ENCODE data around the gene STK25.
A peak's percentile ranks its signal among the peaks of the same experiment; 100 is the strongest.
"Not testable (repeated sequence)": the region's sequence is repeated elsewhere in the genome, so short reads cannot be mapped to it uniquely, and the experiment has no call there.

STK25 gene

DNA sequence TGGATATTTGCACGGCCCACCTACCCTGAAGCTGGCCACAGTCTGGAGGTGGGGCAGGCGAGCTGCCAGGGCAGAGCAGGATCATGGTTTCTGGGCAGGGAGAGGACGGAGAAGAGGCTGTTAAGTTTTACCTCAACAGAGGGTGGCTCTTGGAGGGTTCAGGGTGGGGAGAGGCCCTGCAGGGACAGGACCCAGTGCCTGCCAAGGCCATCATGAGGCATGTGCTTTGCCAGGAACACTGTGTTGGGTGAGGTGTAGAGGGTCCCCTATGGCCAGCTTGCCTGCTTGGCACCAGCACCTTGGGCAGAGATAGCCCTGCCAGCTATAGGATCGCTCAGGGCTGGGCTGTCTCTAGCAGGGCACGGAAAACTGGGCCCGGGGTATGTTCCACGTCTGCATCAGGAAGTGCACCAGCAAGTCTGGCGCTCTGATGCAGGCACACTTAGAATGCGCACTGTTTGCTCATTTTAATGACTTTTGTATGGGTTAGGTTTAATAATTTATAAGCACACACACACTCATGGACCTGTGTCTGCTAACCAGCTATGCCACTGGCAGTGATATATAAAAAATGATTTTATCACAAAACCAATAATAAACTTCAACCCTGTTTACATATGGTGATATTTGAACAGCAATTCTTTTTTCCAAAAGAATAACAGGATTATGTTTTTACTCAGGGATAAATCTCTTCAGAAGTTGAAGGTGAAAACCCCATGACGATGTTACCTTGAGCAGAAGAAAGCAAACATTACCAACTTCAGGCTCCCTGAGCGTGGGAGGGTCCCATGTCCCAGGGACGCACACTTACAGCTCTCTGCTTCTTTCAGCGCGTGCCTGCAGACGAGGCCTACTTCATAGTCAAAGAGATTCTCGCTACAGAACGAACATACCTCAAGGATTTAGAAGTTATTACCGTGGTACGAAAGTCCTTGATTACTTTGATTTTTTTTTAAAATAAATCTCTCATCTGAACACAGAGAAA is 46.4 kb downstream of the STK25 start:
- DNase-seq = no peak

DNA sequence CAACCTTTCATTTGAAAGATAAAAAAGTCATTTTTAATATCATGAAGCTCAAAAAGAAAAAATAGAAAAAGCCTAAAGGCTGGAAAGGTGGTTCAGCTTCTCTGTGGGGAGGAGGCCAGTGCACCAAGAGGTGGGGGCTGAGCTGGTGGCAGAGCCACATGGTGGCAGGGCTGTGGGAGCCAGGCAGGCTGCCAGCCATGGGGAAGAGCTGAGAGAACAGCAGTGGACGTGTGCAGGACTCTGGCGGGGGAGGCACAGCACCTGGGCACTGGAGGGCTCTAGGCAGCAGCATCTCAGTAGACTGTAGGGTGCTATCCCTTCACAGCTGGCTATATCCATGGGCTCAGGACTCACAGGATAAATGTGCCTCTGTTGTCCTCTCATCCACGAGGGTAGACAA is 47.8 kb downstream of the STK25 start:
- DNase-seq = no peak

DNA sequence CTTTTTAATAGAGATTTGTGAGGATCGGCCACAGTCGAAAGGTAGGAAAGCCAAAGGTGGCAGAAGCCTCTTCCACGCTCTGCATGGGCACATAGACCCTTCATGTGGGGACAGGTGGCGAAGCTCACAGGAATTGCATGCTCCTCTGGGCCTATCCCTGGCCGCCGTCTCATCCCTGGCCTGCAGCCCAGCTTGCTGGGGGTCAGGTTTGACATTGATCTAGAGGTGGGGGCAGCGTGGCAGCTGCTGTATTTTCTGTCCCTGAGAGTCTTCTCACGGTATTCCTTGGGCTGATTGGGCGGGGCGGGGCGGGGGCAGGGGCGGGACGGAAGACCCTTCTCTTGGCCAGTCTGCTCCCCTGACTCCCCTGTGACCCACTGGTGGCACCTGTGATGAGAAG is 48.9 kb downstream of the STK25 start:
- no peak for DNase-seq

DNA sequence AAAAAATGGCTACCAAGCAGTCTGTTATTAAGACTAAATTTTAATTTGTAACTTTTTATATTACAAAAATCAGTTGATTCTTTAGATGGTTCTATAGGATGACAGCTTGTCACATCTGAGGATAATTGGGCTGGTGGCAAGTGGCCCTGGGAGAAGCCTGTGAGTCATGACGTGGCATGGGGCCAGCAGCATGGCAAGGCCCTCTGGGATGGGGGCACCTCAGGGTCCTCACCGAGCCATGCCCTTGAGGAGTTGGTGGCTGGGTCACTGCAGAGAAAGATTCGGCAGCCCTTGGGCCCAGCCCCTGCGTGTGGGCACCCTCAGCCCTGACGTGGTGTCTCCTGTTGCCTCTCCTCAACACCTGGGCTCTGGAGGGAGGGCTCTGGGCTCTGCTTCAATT is 49.7 kb downstream of the STK25 start:
- DNase-seq = no peak

DNA sequence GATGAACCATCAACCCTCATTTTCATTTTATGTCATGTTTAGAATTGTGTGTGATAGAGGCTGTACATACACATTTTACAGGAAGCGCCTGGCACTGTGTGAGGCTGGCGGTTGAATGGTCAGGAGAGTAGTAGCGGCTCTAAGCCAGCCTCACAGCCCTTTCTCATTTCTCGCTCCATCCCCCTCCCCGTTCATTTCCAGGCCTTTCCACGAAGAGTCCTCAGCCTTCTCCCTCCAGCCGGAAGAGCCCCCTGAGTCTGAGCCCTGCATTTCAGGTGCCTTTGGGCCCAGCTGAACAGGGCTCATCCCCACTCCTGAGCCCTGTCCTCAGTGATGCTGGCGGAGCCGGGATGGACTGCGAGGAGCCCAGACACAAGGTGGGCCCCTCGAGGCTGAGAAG is 51.8 kb downstream of the STK25 start:
- no peak for DNase-seq

DNA sequence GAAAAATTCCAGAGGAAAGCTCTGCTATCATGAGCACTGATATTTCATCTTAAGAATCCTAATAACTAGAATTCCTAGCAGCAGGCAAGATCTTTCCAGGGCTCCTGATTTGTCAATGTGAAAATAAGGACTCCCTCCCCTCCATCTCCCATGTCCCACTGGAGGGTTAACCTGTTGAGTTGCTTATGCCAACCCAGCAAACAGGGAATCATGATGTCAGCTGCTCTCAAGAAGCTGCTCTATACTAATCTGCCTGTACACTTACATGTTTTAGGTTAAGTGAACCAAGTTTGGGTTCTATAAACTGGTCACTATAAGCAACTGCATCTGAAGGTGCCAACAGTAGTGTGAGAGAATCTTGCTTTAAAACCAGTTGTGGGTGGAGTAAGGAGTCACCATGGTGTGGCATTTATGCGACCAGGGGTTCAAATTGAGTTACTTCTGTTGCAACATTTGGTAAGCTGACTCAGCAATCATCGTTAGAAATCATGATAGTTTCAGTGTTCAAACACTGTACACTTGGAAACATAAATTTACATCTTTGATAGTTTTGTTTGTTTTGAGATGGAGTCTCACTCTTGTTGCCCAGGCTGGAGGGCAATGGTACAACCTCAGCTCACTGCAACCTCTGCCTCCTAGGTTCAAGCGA is 53.4 kb downstream of the STK25 start:
- no peak for DNase-seq

DNA sequence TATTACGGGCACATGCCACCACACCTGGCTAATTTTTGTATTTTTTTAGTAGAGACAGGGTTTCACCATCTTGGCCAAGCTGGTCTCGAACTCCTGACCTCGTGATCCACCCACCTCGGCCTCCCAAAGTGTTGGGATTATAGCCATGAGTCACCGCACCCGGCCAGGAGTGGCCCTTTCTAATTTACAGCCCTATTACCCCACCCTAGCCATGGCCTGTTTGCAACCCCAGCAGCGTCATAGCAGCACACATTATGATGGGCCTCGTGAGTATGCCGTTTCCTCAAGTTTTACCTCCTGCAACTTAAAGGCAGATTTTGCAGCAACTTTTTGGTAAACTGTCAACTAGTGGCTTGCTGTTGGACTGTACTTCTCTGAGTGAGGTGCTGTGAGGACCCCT is 54.5 kb downstream of the STK25 start:
- not testable (repeated sequence) for DNase-seq

DNA sequence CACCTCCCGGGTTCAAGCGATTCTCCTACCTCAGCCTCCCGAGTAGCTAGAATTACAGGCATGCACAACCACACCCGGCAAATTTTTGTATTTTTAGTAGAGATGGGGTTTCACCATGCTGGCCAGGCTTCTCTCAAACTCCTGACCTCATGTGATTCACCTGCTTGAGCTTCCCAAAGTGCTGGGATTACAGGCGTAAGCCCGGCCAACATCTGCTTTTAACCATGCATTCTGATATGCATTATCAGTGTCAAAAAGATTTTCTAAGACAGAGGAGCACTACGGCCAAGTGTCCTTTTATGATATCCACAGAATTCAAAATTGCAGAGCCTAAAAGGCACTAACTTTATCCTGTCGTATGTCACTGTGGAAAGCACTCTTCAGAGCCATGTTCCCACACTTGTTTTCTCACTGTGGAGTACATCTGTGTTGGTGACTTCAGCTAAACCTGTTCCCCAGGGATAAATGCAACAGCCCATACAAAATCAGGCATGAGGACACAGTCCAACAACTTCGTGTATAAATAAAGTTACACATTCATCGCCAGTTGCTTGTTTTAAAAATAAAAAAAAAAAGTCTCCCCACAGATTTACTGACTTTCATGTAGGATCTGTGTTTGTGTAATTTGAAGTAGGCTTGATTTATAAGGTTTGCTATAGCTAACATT is 56.4 kb downstream of the STK25 start:
- no peak for DNase-seq

DNA sequence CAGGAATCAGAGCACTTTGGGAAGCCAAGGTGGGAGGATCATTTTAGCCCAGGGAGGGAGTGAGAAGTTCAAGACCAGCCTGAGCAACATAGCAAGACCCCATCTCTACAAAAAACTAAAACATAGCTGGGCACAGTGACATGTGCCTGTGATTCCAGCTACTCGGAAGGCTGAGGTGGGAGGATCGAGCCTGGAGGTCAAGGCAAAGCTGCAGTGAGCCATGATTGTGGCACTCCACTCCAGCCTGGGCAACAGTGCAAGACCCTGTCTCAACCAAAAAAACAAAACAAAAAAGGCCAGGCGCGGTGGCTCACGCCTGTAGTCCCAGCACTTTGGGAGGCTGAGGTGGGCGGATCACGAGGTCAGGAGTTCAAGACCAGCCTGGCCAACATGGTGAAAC is 58.3 kb downstream of the STK25 start:
- not testable (repeated sequence) for DNase-seq

DNA sequence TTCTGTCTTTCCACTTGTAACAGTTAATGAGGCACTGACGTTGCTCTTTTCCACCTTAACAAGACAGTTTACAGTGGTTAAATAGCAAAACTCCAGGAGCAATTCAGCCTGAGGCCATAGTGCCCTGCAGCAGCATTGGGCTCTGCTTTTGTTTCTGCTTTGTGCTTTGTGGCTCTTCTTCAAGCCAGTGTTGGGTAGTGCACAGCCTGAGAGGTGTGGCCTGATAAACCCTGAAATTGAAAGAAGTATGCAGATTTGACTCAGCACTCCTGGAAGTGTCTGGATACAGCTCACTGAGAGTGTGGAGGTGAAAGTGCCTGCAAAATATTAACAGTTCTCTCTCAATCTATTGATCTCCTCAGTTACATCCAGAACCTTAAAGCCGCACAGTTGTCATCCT is 63.0 kb downstream of the STK25 start:
- no peak for DNase-seq

DNA sequence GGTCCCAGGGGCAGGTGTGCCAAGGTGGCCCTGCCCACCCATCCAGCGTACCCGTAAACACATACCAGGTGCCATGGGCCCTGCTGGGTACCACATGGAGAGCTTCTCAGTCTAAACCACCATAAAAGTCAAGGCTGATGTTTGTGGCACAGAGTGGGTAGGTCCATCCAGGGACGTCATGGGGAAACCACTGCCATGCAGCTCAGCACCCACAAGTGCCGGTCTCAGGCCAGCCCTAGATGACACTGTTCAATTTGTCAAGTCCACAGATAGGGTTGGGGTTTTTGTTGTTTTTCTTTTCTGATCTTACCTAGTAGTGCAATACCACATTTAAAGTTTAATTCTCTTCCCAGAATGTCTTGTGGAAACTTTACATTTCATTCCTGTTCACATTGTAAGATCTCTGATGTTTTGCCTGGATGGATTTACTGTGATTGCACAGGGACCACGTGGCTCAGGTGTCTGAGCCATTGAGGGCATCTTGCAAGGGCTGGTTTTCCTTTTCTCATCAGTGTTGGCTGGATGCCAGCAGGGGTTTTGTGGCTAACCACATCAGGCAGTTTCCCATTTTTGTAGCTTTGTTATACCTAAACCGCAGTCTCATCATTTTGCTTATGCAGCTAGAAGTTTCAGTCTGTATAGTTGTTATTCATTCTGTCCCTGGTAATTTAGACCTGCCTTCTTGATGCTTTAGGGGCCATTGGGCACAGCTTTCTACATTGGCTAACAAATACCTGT is 64.7 kb downstream of the STK25 start:
- DNase-seq = peak; percentile 66

Measured in fibroblast of skin of right quadriceps (primary cell).